NCI-H128 (cell line): Measurements from ENCODE around the gene KDM4B.

ENCODE experiments used
- DNase-seq: peaks from one replicate; lab custom pipeline; 2025; ENCODE audit not compliant: unreplicated experiment; lab: John Stamatoyannopoulos, UW

The KDM4B gene

DNA sequence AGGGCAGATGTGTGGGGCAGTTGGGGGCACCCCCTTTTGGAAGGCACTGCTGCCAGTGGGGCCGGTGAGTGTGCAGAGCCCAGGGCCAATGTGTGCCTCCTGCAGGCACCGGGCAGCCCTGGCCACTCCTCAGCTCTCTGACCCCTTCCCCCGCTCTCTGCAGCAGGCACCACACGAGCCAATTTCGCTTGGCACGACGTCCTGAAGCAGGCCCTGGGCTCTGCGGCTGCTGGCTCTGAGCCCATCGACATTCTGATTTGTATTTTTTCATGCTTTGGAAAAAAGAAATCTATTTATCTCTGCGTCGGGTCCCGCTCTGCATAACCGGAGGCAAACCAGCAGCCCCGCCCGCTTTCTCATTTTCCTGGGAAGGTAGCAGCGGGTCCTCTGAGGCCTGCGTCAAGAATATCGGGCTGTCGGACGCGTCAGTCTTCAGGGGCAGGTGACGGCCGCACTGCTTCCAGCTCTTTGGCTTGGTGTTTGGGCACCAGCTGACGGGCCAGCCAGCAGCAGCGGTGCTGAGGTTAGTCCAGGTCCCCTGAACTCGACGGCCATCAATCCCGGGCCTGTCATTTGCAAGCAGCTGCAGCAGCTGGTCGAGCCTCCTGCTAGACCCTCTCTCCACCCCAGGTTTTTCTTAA, 134.3 kb downstream of the KDM4B start:
- no peak for DNase-seq

DNA sequence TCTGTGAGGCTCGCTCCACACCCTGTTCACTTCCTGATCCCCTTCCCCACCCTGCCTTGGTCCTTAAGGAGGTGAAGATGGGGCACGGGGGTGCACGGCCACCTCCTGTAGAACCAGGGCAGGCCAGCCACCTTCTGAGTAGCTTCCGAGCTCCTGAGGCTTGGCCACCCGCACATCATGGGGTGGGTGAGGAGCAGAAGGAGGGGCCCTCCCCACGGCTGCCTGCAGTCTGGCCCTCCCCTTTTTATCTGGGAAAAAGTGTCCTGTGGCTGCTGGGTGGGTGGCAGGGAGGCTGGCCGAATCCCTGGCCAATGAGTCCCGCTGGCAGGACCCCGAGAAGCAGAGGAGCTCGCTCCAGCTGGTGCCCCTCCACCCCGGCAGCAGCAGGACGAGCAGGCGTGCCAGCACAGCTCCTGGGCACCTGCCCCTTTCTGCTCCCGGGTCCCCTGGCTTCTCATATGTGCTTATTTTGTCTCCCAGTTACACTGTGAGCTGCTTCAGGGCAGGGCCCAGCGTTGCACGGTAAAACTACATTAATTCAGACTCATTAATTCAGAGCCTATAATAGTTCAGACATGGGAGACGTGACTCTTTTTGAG, 135.0 kb downstream of the KDM4B start:
- DNase-seq, result no peak

- DNase-seq, result no peak
Measured at GRCh38 chr19:5104871-5105351, 136.0 kb downstream of the KDM4B start.

- DNase-seq, result no peak
Measured at GRCh38 chr19:5106191-5106726, 137.3 kb downstream of the KDM4B start.

DNA sequence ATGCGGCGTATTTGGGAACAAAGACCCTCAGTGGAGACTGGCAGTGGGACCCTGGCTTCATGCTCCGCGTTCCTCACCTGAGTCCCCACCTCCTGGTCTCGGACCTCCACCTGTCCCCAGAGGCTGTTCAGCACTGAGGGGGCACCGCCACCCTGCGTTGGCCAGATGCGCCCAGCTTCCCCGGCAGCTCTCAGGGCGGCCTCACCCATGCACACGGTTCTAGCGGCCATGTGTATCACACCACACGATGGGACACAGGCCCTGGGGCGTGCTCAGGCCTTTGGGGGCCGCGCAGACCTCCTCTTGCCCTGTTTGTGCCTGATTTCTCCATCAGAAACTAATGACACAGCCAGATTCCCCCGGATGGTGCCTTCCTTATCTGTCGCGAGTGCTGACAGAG, 138.1 kb downstream of the KDM4B start:
- DNase-seq, result no peak

- no peak for DNase-seq
Measured at GRCh38 chr19:5107432-5108122, 138.7 kb downstream of the KDM4B start.

- no peak for DNase-seq
Measured at GRCh38 chr19:5108123-5108596, 139.2 kb downstream of the KDM4B start.

DNA sequence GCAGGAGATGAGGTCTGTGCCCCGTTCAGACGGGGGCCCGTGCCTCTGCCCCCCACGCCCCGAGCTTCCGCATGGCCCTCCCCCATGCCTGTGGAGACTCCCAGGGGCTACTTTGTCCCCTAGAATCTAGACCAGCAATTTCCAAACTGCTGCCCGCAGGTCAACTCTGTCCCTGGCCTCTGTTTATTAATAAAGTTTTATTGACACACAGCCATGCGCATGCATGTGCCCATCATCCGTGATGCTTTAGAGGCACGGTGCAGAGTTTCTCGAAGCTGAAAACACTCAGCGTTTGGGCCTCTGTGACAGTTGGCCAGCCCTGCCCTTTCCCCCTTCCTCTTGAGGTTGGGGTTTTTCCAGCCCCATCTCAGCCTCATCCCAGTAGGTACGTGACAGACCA, 140.0 kb downstream of the KDM4B start:
- DNase-seq, result no peak

- DNase-seq, result no peak
Measured at GRCh38 chr19:5109560-5109959, 140.6 kb downstream of the KDM4B start.

DNA sequence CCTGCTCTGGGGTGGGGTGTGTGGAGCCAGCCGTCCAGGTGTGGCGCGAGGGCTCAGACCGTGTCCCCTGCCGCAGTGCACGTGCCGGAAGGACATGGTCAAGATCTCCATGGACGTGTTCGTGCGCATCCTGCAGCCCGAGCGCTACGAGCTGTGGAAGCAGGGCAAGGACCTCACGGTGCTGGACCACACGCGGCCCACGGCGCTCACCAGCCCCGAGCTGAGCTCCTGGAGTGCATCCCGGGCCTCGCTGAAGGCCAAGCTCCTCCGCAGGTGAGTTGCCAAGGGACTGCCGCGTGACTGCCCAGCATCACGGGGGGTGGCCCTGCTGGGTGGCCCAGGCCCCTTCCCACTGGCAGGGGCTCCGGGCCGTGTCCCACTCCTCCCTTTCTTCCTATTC, 141.6 kb downstream of the KDM4B start:
- no peak for DNase-seq

GRCh38 chr19:5111051-5111450, 142.1 kb downstream of the KDM4B start:
- no peak for DNase-seq

DNA sequence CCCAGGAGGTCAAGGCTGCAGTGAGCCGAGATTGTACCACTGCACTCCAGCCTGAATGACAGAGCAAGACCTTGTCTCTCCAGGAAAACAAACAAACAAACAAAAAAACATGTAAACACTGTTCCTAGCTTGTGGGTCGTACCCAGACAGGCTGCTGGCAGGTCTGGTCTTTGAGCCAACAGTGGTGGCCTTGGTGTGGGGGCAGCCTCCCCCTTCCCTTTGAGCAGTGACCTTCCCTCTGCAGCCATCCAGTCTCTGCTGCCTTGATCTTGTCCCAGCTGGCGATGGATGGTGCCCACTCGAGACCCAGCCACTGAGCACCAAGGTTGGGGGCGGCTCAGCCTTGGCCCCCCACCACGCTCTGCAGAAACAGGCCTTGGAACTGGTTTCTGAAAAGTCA, 143.3 kb downstream of the KDM4B start:
- no peak for DNase-seq

DNA sequence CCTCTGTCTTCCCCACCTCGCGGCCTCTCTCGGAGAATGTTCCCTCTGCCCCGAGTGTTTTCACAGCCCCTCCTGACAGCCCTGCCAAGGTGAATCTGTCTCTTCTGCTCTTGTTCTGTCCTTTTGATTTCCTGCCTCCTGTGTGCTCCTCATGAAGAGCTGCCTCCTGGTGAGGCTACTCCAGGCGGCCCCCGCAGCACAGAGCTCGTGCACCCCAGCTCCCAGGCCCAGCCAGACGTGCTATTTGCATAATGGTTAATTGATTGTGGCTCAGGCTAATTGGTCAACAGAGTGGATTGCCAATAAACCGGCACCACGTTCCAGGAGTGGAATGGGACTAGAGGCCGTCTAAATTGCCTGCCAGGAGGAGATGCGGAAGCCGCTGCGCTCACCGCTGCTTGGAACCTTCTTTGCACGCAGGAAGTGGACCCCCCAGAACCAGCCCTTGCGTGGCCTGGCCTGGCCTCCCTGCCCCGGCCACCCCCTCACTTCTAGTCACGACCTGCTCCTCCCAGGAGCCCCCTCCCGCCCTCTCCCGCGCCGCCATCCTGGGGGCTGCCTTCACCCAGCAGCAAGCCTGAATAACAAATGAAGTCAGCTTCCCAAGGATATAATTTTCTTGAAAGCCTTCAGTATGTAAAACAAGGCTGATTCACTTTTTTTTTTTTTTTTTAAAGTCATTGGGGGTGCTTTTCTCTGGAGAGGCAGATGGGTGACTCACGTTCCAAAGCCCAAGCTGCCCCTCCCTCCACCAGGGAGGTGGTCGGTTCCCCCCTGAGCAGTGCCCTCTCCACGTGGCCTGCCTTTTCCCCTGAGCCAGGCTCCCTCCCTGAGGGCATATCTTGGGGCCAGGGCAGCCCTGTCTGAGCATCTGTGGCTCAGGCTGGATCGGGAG, 144.0 kb downstream of the KDM4B start:
- DNase-seq, result no peak

DNA sequence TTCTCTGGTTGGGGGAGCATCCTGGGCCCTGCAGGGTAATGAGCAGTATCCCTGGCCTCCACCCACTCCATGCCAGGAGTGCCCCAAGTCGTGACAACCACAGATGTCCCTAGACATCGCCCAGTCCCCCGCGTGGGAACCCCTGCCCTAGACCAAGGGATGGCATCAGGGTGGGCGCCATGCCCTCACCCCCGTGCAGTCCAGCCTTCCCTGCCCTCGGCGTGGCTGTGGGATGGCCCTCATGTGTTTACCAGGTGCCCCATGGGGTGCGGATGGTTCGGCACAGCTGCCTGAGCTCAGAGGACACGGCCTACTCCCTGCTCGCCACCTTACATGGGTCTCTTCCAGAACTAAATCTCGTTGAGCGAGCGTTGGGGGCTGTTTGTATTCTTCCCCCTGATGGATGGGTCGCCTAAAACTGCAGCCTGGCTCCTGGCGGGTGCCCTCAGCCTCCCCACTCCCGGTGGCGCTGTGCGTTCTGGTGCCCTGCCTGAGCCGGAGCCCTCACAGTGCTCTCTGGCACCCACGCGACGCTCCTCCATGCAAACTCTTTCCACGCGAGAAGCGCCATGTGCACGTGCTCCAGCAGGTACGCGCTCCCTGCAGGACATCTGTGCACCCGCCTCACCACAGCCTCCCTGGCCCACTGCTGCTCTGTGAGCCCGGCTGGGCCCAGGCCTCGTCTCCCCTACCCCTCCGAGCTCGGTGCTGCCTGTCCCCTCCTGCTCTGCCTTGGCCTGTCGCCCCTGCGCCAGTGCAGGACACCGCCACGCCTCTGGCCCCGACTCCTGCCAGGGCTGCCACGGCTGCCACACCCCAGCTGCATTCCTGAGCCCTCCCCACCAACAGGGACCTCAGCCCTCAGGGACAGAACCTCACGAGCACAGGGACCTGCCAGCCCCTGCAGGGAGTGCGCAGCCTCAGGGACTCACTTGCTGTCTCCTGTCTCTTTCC, 145.0 kb downstream of the KDM4B start:
- DNase-seq, result no peak

GRCh38 chr19:5114727-5115126, 145.8 kb downstream of the KDM4B start:
- DNase-seq, result no peak

GRCh38 chr19:5115351-5115750, 146.4 kb downstream of the KDM4B start:
- DNase-seq, result no peak

- DNase-seq, result no peak
Measured at GRCh38 chr19:5115771-5116202, 146.9 kb downstream of the KDM4B start.

DNA sequence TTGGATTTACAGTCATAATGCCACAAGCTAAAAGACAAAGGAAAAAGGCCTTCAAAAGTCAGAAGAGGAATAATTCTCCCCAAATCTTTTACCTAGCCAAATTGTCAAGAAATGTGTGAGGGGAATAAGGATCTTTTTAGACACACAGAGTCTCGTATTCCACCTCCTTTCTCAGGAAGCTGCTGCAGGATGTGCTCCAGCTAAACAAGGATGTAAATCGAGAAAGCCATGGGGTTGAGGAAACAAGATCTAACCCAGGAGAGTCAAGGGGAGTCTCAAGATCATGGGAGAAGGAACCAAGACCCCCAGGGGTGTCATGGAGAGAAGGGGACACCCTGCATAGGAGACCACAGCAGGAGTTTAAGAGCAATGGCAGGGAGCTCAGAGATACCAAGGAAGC, 147.4 kb downstream of the KDM4B start:
- DNase-seq, result no peak

DNA sequence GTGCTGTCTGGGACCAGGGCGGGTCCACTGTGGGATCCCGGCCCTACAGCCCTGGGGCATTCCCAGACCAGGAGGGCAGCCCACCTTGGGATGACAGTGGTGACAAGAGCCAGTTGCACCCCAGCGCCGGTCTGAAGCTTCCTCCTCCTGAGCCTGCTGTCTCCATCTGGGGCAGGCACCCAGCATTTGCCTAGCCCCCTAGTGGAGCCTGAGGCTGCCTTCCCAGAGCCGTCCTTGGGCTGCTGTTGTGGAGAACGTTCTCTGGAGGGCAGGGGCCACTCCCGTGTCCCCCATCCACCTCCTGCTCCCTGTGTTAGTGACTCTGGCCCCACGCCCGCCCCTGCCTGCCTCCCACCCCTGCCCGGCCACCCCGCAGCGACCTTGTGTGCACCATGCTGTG, 148.5 kb downstream of the KDM4B start:
- DNase-seq, result no peak

DNA sequence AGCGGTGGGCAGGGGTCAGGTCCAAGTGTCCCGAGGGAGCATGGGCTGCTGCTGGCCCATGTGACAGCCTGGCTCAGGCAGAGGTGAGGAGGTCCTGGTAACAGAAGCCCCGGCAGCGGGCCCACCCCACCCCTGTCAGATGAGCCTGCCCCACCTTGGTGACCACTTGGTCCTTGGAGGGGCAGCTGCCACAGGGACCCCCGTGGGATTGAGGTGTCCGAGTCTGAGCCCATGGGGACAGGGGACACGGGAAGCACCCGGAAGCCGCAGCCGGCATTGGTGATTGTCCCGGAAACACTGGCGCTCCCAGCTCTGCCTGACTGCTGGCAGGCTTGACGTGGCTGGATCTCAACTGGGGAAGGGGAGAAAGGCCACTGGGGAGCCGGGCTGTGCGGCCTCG, 149.1 kb downstream of the KDM4B start:
- no peak for DNase-seq
